NCI-H2196 (cell line): ENCODE data around the gene CATSPER1.

ENCODE experiments used
- DNase-seq: peaks from one replicate; lab custom pipeline; 2025; ENCODE audit not compliant: unreplicated experiment; lab: John Stamatoyannopoulos, UW

CATSPER1 gene

DNA sequence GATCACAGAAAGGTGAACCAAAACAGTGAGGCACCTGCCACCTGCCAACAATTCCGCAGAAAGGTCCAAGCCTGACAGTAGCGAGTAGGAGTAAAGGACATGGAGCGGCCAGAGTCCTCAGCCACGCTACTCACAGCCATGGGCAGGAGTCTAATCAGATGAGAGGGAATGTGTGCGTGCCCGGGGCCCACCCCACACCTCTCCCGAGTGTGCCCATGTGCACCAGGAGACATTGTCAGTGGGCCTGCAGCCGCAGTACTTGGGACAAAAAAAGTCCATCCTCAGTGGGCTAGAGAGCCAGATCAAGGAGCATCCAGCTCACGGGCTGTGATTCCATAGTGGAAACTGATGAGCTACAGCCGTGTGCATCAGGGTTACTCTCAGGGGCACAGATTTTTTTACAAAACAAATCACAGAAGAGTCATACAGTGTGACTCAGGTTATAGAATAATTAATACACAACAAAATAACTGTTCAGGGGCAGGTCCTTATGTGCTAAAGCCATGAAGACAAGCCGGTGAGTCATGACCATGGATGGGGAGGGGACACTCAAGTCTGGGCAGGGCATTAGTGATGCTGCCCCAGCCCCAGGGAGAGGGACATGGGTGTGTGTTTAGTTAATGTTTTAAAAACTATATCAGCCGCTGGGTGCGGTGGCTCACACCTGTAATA, 52.7 kb downstream of the CATSPER1 start:
- DNase-seq, result no peak

DNA sequence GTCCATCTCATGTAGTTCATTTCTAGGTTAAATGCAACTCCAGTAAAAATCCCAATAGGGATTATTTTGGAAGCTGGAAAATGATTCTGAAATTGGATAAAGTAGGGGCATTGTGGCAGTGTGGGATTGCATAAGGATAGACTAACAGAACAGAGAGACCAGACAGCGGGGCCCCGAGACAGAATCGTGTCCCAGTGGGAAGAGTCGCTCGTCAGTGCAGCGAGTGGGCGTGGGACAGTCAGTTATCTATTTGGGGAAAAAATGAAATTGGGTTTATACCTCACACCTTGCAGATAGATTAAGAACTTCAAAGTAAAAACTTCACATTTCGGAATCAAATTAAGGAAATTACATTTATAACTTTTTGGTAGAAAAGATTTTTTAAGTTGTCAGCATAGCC, 54.2 kb downstream of the CATSPER1 start:
- DNase-seq, result no peak

DNA sequence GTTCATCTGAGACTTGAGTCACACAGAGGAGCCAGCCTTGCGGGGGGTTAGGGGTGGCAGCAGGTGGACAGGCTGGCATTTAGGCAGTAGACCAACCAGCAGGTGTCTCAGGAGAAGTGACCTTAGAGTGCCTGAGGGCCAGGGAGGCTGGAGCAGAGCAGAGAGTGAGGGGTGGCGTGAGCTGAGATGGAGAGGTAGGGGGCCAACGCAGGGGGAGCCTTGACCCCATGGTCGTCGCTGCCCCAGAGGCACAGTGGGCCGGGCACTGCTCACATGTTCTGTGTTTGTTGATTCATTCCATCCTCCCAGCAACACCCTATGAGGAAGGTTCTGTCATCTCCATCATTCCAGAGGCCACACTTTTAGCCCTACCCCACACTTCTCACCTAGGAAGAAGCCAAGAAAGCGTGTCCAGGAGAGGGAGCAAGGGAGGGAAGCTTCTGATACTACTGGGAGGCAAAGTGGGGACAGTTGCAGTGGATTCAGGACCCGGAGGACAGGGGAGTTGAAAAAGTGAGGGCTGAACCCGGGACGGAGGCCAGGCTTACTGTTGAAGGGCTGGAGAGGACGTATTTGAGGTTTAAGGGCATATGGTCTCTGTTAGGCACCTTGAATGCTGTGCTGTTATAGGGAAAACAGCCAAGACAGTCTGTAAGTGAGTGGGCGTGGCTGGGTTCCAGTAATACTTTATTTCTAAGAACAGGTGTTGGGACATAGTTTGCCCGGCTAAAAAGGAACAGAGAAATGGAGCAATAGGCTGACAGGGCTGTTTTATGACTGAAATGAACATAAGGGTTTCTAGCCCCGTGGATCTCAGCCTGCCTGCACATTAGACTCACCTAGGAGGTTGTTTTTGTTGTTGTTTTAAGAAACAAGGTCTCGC, 57.4 kb downstream of the CATSPER1 start:
- no peak for DNase-seq

DNA sequence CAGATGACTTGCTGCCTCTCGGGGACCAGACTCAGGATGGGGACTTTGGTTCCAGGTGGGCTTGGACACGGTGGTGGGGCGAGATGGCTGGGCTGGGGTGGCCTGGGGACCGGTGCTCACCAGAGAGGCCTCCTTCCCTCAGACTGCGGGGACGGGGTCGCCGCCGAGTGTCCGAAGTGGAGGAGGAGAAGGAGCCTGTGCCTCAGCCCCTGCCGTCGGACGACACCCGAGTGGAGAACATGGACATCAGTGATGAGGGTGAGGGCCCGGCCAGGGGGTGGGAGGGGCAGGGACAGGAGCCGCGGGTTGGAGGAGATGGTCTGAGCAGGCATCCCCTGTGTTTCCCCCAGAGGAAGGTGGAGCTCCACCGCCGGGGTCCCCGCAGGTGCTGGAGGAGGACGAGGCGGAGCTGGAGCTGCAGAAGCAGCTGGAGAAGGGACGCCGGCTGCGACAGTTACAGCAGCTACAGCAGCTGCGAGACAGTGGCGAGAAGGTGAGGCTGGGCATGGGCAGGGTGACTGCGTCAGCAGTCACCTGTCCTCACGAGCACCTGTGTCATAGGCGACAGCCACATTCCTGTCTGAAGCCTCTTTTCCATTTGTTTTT, 58.8 kb downstream of the CATSPER1 start:
- no peak for DNase-seq
